NCI-H82 (cell line): ENCODE data around the gene CNTNAP5.

Source experiments
- DNase-seq: peaks from one replicate; lab custom pipeline; 2025; lab: John Stamatoyannopoulos, UW

CNTNAP5 gene

GRCh38 chr2:124159166-124159565 lies 134.1 kb downstream of the CNTNAP5 start:
- no peak for DNase-seq

- DNase-seq: no peak
Measured at GRCh38 chr2:124161542-124161941, 136.5 kb downstream of the CNTNAP5 start.

- DNase-seq: no peak
Measured at GRCh38 chr2:124162256-124162655, 137.2 kb downstream of the CNTNAP5 start.

GRCh38 chr2:124163840-124164239 lies 138.8 kb downstream of the CNTNAP5 start:
- no peak for DNase-seq

- no peak for DNase-seq
Measured at GRCh38 chr2:124165698-124166097, 140.6 kb downstream of the CNTNAP5 start.

GRCh38 chr2:124171472-124172063 lies 146.5 kb downstream of the CNTNAP5 start:
- DNase-seq: no peak

- no peak for DNase-seq
Measured at GRCh38 chr2:124178719-124179118, 153.6 kb downstream of the CNTNAP5 start.

GRCh38 chr2:124180635-124181034 lies 155.5 kb downstream of the CNTNAP5 start:
- DNase-seq: no peak

GRCh38 chr2:124186801-124187200 lies 161.7 kb downstream of the CNTNAP5 start:
- no peak for DNase-seq

- DNase-seq: no peak
Measured at GRCh38 chr2:124187948-124188347, 162.9 kb downstream of the CNTNAP5 start.

GRCh38 chr2:124193706-124194105 lies 168.6 kb downstream of the CNTNAP5 start:
- DNase-seq: no peak

GRCh38 chr2:124201713-124202112 lies 176.6 kb downstream of the CNTNAP5 start:
- no peak for DNase-seq

- no peak for DNase-seq
Measured at GRCh38 chr2:124209441-124209840, 184.4 kb downstream of the CNTNAP5 start.

- no peak for DNase-seq
Measured at GRCh38 chr2:124211461-124211860, 186.4 kb downstream of the CNTNAP5 start.

- DNase-seq: no peak
Measured at GRCh38 chr2:124213977-124214587, 189.0 kb downstream of the CNTNAP5 start.

GRCh38 chr2:124246170-124246569 lies 221.1 kb downstream of the CNTNAP5 start:
- DNase-seq: no peak

- DNase-seq: peak; percentile 96
Measured at GRCh38 chr2:124248386-124248785, 223.3 kb downstream of the CNTNAP5 start.

- DNase-seq: no peak
Measured at GRCh38 chr2:124250433-124250832, 225.3 kb downstream of the CNTNAP5 start.

GRCh38 chr2:124254621-124255020 lies 229.5 kb downstream of the CNTNAP5 start:
- DNase-seq: no peak

- DNase-seq: no peak
Measured at GRCh38 chr2:124257120-124257519, 232.0 kb downstream of the CNTNAP5 start.

- DNase-seq: no peak
Measured at GRCh38 chr2:124258140-124258880, 233.2 kb downstream of the CNTNAP5 start.

- DNase-seq: no peak
Measured at GRCh38 chr2:124261456-124261855, 236.4 kb downstream of the CNTNAP5 start.

GRCh38 chr2:124264551-124265091 lies 239.5 kb downstream of the CNTNAP5 start:
- no peak for DNase-seq
